Upper lobe of left lung (tissue), 4 donors: ENCODE results near the gene SHKBP1.

Experiments
- CTCF ChIP-seq, 6 experiments: fragments of 450-650 bp in 4 of 6; fragments of 200-600 bp in 2 of 6; sonication (generic) in 2 of 6; IDR thresholded peaks; one replicate each; pipeline ENCODE4 v1.5.1; 2016 to 2019; ENCODE audit warnings: antibody characterized with exemption in 6 of 6
- EP300 ChIP-seq, 4 donors: sonication (generic); formaldehyde crosslinking; IDR thresholded peaks; one replicate each; pipeline ENCODE4 v1.5.1; 2017; ENCODE audit warnings: antibody characterized with exemption in 4 of 4, control low read depth in 2 of 4
- POLR2A ChIP-seq, 4 donors: fragments of 450-650 bp; IDR thresholded peaks; one replicate each; pipeline ENCODE4 v1.5.1; 2016 to 2017; ENCODE audit warnings: antibody characterized with exemption in 4 of 4, mild to moderate bottlenecking in 2 of 4

GRCh38 chr19:40534148-40534547 lies 42.5 kb upstream of the SHKBP1 start:
- TF ChIP-seq CTCF (IDR thresholded peaks at IDR 0.05) (no peak), EP300 (IDR thresholded peaks at IDR 0.05) (no peak), POLR2A (IDR thresholded peaks at IDR 0.05) (no peak)
